Hematopoietic multipotent progenitor cell treated with erythropoietin and hydrocortisone succinate and interleukin-3 and kit ligand, for 15 days (in vitro differentiated cells): Measurements from ENCODE around the gene CYP2S1.
"Not testable (repeated sequence)": the region's sequence is repeated elsewhere in the genome, so short reads cannot be mapped to it uniquely, and the experiment has no call there.

ENCODE experiments used
- DNase-seq: peaks from one replicate; pipeline ENCODE4 v3.0.0-alpha.2; 2015; ENCODE audit warnings: low spot score

The CYP2S1 gene, protein sequence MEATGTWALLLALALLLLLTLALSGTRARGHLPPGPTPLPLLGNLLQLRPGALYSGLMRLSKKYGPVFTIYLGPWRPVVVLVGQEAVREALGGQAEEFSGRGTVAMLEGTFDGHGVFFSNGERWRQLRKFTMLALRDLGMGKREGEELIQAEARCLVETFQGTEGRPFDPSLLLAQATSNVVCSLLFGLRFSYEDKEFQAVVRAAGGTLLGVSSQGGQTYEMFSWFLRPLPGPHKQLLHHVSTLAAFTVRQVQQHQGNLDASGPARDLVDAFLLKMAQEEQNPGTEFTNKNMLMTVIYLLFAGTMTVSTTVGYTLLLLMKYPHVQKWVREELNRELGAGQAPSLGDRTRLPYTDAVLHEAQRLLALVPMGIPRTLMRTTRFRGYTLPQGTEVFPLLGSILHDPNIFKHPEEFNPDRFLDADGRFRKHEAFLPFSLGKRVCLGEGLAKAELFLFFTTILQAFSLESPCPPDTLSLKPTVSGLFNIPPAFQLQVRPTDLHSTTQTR

DNA sequence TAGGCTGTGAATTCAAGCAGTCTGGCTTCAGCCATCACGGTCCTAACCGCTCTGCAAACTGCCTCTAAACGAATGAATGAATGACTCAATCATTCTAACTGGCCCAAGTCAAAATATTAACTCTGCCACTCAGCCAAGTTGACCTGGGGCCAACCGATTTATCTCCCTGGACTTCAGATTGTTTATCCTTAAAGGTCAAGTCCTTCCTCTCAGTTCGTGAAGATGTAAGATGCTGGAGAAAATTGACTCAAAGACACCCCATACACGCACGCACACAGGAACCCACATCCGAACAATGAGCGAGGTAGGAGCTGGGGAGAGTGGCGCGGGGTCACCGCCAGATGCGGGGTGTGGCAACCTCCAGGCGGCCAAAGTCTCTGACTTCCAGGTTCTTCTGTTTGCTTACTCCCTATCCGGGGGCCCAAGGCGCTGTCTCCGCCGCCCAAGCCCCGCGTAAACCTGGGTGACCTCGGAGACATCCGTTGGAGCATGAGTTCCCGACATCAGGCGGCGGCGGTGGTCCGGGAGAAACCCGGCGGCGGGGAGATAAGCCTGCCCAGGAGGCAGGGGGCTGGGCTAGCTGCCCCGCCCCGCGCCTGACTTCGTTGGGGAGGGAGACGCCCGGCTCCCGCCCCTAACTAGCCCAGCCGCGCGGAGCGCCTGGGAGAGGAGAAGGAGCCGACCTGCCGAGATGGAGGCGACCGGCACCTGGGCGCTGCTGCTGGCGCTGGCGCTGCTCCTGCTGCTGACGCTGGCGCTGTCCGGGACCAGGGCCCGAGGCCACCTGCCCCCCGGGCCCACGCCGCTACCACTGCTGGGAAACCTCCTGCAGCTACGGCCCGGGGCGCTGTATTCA, at the start of gene CYP2S1:
Gene CYP2S1 (plus strand): TSS at position 646 of the 856 bp plus-strand sequence. CDS start 46 bp downstream, at position 692.
- peak; percentile 31 for DNase-seq

DNA sequence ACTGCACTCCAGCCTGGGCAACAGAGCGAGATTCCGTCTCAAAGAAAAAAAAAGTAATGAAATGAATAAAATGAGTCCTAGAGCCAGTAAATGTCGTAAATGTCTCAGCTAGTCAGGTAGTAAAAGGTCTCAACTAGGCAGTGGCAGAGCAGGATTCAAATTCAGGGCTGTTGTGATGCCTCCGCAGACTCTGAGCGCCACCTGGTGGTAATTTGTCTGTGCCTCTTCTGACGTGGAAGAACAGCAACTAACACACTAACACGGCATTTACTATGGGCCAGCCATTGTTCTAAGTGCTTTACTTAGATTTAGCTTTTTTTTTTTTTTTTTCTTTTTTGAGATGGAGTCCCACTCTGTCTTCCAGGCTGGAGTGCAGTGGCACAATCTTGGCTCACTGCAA, 48.6 kb upstream of the CYP2S1 start:
- DNase-seq: peak; percentile 79

DNA sequence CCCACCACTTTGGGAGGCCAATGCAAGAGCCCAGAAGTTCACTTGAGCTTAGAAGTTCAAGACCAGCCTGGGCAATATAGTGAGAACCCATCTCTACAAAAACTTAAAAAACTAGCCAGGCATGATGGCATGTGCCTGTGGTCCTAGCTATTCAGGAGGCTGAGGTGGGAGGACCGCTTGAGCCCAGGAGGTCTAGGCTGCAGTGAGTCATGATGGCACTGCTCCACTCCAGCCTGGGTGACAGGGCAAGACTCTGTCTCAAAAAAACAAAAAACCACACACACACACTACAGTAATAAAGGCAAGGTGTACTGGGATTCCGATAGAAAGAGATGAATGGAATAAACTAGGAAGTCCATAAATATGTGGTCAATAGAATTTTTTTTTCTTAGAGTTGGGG, 43.2 kb upstream of the CYP2S1 start:
- DNase-seq: no peak

DNA sequence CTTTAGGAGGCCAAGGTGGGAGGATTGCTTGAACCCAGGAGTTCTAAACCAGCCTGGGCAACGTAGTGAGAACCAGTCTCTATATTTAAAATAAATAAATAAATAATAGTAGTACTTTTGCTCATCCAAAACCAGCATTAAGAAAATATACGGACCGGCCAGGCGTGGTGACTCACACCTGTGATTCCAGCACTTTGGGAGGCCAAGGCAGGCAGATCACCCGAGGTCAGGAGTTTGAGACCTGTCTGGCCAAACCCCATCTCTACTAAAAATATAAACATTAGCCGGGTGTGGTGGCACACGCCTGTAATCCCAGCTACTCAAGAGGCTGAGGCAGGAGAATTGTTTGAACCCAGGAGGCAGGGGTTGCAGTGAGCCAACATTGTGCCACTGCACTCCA, 42.0 kb upstream of the CYP2S1 start:
- not testable (repeated sequence) for DNase-seq

DNA sequence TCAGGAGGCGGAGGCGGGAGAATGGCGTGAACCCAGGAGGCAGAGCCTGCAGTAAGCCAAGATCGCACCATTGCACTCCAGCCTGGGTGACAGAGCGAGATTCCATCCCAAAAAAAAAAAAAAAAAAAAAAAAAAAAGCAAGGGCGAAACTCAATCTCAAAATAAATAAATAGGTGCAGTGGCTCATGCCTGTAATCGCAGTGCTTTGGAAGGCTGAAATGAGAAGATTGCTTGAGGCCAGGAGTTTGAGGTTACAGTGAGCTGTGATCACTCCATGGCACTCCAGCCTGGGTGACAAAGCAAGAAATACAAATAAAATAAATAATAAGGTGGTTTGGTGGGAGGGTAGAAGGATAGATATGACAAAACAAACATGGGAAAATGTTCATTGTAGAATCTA, 39.0 kb upstream of the CYP2S1 start:
- no peak for DNase-seq

DNA sequence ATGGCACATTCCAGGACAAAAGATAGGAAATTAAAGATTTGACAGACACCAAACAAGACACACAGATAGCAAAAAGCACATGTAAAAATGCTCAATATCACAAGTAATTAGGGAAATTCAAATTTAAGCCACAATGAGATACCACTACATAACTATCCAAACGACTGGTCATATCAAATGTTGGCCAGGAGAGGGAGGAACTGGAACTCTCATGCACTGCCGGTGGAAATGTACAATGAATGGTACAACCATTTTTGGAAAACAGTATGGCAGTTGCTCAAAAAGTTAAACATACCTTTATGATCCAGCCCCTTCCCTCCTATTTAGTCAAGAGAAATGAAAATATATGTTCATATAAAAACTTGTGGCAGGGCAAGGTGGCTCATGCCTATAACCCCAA, 36.8 kb upstream of the CYP2S1 start:
- no peak for DNase-seq

DNA sequence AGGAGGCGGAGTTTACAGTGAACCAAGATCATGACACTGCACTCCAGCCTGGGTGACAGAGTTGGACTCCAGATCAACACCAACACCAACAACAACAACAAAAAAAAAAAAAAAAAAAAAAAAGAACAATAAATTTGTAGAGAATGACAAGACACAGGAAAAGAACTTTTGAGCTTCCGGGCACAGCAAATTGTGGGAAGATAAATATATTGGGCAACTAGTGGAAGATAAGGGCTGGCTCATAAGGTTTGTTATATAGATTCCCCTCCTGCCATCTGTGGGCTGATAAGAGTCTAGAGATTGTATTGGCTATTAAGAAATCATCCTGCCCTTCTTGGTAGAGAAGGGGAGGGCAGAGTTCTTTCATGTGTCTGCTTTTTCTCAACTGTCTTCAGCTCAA, 33.1 kb upstream of the CYP2S1 start:
- DNase-seq: peak; percentile 27

DNA sequence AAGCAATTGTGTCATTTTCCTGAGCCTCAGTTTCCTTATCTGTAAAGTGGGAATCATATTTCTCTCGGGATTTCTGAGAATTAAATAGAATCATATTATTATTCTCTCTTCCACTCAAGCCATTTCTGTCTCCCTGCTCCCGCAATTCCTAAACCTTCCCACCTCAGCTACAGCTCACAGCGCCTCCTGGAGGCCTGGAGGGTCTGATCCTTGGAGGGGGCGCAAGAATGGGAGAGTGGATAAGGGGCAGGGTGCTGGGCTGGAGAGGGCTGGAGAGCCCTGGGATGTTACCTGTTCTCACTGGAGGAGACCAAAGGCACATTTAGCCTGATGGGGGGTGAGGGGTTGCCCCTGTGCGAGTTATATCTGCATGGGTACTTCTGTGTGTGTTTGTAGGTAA, 31.1 kb upstream of the CYP2S1 start:
- DNase-seq: no peak

DNA sequence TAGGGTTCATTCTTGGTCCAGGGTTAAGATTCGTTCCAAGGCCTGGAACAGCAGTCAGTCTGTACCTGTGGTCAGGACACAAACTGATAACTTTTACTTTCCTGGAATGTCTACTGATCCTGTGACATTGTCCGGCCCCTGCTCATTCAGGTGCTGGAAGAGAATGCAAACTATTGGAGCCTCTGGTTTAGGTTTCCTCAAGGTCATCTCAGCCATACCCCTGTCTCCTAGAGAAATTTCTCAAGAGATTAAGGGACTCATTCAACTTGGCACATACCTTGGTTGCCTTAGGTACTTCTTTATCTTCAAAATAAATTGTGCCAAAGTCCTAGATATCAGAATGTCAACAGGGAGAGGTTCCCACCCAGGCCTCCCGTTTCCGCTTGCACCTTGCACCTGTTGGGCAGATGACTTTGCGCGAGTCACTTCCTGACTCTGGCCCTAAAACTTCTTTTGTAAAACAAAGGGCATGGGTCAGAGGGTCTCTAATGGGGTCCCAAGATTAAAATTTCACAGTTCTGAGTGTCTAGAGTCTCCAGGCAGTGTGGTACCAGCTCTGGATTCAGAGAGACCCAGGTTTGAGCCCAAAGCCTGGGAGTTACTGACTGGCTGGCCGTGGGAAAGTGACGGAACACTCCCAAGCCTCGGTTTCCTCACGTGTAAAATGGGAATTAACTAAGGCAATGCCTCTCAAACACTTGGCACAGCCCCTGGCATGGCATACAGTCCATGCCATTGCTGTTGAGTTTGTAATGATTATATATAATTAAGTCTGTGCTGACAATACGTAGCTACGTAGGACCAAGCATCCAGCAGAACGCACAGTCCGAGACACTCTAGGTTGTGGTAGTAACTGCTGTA, 25.8 kb upstream of the CYP2S1 start:
- DNase-seq: no peak

DNA sequence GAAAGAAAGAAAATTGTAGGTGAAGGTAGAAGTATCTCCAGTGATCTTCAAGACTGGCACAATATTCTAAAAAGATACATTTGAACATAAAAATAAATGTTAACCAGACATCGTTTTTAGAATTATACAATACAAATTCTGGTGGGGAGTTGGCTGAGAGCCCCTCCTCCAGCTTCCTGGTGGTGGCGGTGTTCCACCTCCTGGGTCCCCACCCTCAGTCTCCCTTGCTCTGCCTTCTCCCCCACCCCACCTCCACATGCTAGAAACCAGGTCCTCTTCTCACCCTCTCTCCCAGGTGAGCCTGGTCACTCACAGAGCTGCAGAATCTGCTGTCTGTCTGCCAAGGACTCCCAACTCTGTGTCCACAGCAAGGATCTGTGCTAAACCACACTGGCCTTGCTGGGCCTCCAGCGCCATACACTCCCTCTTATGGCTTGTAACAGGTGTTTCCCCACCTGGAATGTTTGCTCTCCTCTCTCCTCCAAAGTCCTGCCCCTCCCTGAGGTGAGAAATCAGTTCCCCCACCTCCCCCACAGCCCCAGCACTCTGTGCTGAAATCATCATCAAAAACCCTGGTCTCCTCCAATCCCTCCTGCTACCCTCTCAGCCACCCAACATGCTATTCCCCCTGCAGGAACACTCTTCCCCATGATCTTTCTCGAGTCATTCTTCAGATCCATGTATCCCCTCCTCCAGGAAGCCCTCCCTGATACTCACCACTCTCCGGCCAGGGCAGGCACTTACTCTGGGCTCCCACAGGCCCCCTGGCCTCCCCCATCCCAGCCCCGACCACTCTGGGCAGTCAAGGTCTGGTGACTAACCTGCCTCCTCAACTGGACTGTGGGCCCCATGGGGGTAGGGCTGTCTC, 20.5 kb upstream of the CYP2S1 start:
- DNase-seq: no peak

DNA sequence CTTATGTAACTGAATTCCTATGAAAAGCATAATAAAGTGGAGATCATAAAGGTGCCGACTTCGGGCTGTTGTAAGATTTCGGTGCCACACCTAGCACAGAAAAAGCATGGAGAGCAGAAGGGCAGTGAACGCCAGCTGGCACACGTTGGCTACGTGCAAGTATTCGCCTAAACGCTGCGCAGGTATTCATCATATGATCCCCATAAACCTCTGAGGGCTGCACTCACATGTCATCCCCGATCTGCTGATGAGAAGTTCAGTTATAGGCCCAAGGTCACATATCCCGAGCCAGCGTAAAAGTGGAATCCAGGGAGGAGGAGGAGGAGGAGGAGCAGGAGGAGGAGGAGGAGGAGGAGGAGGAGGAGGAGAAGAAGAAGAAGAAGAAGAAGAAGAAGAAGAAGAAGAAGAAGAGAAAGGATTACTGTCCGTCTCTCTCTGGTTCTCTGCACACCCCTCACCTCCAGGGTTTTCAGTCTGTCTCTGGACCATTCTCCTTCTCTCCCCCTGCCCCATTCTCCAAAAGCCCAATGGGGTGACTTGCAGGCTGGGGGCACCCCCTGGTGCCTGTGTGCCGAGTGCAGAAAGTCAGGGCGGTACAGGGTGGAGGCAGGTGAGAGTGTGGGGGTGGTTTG, 18.6 kb upstream of the CYP2S1 start:
- no peak for DNase-seq

DNA sequence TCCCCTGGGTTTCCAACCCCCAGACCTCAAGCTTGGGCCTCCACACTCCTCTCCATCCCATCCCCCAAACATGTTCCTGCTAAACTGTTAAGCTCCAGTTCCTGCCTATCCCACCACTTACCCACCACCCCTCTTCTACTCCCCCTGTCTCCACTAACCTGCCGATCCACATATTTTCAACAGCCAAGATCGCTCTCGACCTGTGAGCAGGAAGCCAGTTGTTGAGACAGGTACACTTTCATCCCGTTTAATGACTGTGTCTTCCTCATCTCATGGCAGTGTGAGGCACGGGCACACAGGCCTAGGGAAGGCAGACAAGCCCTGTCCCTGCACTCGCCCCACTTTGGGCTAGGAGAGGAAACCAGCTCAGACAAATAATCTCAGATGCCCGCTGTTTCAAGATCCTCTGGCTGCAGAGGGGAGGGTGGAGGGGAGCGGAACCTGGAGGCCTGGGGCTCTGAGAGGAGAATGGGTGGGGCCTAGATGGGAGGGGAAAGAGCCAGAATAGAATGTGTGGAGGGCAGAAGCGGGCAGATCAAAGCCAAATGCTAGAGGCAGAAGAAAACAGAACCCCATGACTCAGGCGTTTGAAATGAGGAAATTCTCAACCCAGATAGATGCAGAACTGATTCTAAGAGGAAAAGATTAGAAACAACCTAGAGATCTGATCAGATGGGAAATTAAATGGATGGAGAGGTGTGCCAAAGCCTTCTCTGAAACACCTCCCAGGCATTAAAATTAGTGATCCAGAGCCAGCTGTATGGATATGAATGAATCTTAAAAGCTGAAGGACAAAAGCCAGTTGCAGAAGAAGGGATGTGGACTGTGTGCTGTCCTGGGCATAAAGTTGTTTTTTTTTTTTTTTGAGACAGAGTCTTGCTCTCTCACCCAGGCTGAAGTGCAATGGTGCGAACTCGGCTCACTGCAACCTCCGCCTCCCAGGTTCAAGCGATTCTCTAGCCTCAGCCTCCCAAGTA, 16.9 kb upstream of the CYP2S1 start:
- DNase-seq: no peak

DNA sequence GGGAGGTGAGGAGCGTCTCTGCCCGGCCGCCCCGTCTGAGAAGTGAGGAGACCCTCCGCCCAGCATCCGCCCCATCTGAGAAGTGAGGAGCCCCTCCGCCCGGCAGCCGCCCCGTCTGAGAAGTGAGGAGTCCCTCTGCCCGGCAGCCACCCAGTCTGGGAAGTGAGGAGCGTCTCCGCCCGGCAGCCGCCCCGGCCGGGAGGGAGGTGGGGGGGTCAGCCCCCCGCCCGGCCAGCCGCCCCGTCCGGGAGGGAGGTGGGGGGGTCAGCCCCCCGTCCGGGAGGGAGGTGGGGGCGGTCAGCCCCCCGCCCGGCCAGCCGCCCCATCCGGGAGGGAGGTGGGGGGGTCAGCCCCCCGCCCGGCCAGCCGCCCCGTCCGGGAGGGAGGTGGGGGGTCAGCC, 12.8 kb upstream of the CYP2S1 start:
- not testable (repeated sequence) for DNase-seq

DNA sequence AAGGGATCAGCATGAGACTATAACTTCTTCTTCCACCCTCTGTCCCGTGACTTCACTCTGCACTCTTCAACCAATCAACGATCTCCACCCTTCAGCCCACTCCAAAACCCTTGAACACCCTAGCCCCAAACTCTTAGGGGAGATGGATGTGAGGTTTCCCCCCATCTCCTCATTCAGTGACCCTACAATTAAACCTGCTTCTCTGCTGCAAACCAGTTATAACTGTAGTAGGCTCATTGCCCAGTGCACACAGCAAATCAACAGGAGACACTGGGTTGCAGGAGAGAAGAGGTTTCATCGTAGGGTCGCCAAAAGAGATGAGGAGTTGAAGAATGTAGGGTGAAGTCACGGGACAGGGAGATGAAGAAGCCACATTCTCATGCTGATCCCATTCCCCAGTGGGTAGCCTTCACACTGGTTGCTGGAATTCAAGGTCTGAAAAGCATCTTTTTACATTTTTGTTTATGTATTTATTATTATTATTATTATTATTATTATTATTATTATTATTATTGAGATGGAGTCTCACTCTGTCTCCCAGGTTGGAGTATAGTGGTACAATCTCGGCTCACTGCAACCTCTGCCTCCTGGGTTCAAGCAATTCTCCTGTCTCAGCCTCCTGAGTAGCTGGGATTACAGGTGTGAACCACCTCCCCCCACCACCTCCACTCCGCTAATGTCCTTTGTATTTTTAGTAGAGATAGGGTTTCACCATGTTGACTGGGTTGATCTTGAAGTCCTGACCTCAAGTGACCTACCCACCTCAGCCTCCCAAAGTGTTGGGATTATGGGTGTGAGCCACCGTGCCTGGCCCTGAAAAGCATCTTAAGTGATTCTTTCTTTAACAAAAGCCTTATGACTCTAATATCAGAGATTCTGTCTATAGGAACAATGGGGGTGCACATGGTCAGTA, 5.8 kb upstream of the CYP2S1 start:
- no peak for DNase-seq

DNA sequence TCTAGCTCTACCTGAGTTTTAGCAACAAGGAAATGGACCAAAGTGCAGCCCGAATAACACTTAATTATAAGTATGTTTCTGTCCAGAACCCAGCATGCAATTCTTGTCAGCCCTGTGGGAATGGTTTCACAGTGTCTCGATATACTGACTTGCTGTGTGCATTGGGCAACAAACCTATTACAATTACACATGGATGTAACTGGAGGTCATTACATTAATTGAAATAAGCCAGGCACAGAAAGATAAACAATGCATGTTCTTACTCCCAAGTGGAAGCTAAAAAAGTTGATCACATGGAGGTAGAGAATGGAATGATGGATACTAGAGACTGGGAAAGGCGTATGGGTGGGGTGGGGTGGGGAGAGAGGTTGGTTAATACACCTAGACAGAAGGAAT, 5.1 kb upstream of the CYP2S1 start:
- DNase-seq: no peak

DNA sequence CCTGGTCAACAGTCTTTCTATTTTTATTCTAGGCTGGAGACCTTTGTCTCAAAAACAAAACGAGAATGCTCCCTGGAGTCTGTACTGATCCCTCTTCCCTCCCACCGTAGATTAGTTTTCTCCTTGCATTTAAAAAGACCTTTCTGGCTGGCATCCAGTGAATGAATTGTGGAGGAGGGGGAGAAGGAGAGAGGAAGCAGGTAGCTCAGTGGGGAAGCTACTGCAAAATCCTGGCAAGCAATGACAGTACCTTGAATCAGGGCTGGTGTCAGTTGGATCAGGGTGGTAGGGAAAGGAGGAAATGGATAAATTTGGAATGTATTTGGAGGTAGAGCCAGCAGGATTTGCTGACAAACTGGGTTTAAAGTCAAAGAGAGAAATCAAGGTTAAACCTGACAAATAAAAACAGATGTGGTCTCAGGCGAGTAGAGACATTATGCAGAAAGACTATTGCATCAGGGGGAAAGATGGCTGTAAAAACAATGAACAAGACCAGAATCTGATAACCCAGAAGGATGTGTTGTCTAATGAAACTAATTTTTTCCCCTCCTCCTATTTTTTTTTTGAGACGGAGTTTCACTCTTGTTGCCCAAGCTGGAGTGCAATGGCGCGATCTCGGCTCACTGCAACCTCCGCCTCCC, 3.5 kb upstream of the CYP2S1 start:
- no peak for DNase-seq

DNA sequence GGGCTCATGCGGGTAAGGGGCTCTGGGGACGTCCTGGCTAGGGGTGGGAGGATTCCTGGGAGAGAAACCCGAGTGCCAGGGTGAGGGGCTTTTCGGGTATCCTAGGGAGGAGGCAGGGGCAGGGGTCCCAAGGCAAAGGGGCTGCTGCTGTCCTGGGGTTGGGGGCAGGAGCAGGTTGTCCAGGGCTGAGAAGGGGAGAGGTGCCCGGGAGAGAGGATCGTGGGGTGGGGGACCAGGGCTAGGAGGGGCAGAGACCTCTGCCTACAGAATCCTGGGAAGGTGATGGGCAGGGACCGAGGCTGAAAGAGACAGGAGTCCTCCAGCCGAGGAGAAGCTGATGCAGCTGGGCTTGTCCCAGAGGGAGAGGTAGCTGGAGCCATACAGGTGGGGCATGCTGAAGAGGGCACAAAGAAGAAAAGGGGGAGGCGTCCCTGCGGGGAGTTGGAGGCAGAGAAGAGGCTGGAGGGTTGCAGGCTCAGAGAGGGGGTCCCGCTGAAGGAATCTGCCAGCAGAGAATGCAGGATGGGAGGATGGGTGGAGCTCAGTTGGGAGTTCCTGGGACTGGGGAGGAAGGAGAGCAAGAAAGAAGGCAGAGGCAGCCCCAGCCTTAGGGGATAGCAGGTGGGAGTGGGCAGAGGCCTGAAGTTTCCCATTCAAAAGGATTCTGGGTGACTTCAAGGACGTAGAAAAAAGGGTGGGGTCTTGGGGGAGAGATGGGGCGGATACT, 574 bp downstream of the CYP2S1 start:
- no peak for DNase-seq
